BE2C (cell line): Measurements from ENCODE around the gene PHF21A.

ENCODE experiments used
- DNase-seq: peaks from one replicate; pipeline ENCODE4 v3.0.0-alpha.2; 2020
- H3K27me3 ChIP-seq: fragments of 250-450 bp; sonication (Bioruptor Pico); 2 replicates; pipeline ENCODE4 v1.5.1; 2020; ENCODE audit warnings: mild to moderate bottlenecking
- H3K36me3 ChIP-seq: fragments of 250-450 bp; sonication (Bioruptor Pico); 2 replicates; pipeline ENCODE4 v1.5.1; 2020; ENCODE audit warnings: mild to moderate bottlenecking
- H3K4me1 ChIP-seq: fragments of 250-450 bp; sonication (Bioruptor Pico); 2 replicates; pipeline ENCODE4 v1.5.1; 2020
- H3K4me3 ChIP-seq: 2 replicates; pipeline ENCODE4 v1.5.1; 2011; ENCODE audit warnings: low read depth, low read length
- H3K9me3 ChIP-seq: fragments of 250-450 bp; sonication (Bioruptor Pico); 2 replicates; pipeline ENCODE4 v1.5.1; 2020
- TF ChIP-seq, protein P1 (sequence below): IDR thresholded peaks from 2 replicates; pipeline ENCODE4 v1.5.1; 2012; ENCODE audit warnings: mild to moderate bottlenecking, low read depth, low read length

Gene PHF21A

DNA sequence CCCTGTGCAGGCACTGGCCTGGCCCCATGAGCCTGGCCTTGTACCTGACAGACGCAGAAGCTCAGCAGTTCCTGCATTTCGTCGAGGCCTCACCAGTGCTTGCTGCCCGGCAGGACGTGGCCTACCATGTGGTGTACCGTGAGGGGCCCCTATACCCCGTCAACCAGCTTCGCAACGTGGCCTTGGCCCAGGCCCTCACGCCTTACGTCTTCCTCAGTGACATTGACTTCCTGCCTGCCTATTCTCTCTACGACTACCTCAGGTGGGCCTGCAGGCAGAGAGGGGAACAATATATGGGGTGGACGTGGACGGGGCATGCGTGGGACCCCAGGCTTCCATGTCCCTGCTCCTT is 193.9 kb downstream of the PHF21A start:
- Histone ChIP-seq H3K4me3 (no peak overlapping the region), H3K9me3 (no peaks in the 10 kb centered on the region), H3K4me1 (no peaks in the 10 kb centered on the region), H3K36me3 (no peaks in the 10 kb centered on the region), H3K27me3 (no peaks in the 10 kb centered on the region)
- TF ChIP-seq, protein P1, sequence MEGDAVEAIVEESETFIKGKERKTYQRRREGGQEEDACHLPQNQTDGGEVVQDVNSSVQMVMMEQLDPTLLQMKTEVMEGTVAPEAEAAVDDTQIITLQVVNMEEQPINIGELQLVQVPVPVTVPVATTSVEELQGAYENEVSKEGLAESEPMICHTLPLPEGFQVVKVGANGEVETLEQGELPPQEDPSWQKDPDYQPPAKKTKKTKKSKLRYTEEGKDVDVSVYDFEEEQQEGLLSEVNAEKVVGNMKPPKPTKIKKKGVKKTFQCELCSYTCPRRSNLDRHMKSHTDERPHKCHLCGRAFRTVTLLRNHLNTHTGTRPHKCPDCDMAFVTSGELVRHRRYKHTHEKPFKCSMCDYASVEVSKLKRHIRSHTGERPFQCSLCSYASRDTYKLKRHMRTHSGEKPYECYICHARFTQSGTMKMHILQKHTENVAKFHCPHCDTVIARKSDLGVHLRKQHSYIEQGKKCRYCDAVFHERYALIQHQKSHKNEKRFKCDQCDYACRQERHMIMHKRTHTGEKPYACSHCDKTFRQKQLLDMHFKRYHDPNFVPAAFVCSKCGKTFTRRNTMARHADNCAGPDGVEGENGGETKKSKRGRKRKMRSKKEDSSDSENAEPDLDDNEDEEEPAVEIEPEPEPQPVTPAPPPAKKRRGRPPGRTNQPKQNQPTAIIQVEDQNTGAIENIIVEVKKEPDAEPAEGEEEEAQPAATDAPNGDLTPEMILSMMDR, result no peak
- no peak for DNase-seq

DNA sequence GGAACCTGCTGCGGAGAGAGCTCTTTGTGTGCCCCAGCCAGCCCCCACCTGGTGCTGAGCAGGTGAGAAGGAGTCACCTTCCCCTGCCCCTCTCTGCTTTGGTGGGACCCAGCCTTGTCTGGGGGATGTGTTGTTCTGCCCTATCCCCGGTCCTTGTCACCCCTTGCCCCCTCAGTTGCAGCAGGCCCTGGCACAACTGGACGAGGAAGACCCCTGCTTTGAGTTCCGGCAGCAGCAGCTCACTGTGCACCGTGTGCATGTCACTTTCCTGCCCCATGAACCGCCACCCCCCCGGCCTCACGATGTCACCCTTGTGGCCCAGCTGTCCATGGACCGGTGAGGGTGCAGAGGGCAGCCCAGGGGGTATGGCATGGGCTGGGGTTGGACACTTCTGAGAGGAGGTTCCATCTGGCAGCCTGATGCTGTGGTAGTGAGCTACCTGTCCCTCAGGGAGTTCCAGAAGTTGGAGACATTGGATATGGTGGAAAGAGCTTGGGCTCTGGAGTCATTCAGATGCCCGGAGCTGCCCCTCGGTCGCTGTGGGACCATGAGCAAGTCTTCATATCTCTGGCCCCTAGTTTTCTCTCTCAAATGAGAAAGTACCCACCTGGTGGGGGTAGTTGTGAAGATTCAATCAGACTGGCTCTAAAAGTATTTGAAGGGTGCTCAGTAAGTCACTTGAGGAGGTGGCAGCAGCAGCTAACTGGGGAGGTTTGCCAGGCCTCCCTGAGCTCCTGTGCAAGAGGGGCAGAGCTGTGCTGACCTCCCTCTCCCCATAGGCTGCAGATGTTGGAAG is 194.5 kb downstream of the PHF21A start:
- no peaks in the 10 kb centered on the region for H3K36me3 ChIP-seq
- TF ChIP-seq, protein P1, result no peak
- H3K9me3 ChIP-seq, result no peaks in the 10 kb centered on the region
- no peak for DNase-seq
- no peaks in the 10 kb centered on the region for H3K27me3 ChIP-seq
- H3K4me1 ChIP-seq, result no peaks in the 10 kb centered on the region
- H3K4me3 ChIP-seq, result no peak overlapping the region

DNA sequence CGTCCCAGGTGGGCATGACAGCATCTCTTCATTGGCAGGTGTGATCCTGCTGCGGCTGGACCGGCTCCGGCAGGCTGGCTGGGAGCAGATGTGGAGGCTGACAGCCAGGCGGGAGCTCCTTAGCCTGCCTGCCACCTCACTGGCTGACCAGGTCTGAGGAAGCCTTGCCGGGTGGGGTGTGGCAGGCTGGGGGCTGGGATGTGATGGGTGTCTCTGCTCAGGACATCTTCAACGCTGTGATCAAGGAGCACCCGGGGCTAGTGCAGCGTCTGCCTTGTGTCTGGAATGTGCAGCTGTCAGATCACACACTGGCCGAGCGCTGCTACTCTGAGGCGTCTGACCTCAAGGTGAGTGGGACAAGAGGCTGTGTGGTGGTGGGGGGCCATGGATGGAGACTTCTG is 195.3 kb downstream of the PHF21A start:
- H3K4me1 ChIP-seq, result no peaks in the 10 kb centered on the region
- no peaks in the 10 kb centered on the region for H3K27me3 ChIP-seq
- TF ChIP-seq, protein P1, result no peak
- no peak for DNase-seq
- H3K4me3 ChIP-seq, result no peak overlapping the region
- no peaks in the 10 kb centered on the region for H3K9me3 ChIP-seq
- H3K36me3 ChIP-seq, result no peaks in the 10 kb centered on the region

DNA sequence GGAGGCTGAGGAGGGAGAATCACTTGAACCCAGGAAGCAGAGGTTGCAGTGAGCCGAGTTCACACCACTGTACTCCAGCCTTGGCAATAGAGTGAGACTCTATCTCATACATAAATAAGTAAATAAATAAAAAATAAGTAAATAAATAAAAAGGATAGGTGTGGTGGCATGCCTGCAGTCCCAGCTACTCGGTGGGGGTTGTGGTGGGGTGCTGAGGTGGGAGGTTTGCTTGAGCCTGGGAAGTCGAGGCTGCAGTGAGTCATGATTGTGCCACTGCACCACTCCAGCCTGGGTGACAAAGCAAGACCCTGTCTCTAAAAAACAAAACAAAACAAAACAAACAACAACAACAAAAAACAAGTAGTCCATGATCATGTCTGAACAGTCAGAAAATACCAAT is 195.7 kb downstream of the PHF21A start:
- Histone ChIP-seq H3K4me1 (no peaks in the 10 kb centered on the region), H3K4me3 (no peak overlapping the region), H3K27me3 (no peaks in the 10 kb centered on the region), H3K9me3 (no peaks in the 10 kb centered on the region), H3K36me3 (no peaks in the 10 kb centered on the region)
- TF ChIP-seq, protein P1, result no peak
- no peak for DNase-seq

DNA sequence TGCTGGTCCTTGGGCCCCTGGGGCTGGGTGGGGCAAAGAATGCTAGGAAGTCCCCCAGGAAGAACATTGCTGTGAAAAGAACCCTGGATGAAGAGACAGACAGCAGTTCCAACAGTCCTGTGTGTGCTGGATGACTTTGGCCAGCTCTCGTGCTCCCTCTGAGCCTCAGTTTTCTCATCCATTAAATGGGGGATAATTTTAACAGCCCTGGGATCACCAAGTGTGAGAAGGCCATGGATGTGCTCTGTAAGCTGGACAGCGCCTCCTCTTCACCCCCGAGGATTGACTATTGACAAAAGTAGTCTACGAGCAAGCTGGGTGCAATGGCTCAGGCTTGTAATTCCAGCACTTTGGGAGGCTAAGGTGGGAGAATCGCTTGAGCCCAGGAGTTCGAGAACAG is 196.3 kb downstream of the PHF21A start:
- H3K4me1 ChIP-seq, result no peaks in the 10 kb centered on the region
- no peak overlapping the region for H3K4me3 ChIP-seq
- TF ChIP-seq, protein P1, result no peak
- H3K9me3 ChIP-seq, result no peaks in the 10 kb centered on the region
- no peak for DNase-seq
- no peaks in the 10 kb centered on the region for H3K27me3 ChIP-seq
- no peaks in the 10 kb centered on the region for H3K36me3 ChIP-seq

DNA sequence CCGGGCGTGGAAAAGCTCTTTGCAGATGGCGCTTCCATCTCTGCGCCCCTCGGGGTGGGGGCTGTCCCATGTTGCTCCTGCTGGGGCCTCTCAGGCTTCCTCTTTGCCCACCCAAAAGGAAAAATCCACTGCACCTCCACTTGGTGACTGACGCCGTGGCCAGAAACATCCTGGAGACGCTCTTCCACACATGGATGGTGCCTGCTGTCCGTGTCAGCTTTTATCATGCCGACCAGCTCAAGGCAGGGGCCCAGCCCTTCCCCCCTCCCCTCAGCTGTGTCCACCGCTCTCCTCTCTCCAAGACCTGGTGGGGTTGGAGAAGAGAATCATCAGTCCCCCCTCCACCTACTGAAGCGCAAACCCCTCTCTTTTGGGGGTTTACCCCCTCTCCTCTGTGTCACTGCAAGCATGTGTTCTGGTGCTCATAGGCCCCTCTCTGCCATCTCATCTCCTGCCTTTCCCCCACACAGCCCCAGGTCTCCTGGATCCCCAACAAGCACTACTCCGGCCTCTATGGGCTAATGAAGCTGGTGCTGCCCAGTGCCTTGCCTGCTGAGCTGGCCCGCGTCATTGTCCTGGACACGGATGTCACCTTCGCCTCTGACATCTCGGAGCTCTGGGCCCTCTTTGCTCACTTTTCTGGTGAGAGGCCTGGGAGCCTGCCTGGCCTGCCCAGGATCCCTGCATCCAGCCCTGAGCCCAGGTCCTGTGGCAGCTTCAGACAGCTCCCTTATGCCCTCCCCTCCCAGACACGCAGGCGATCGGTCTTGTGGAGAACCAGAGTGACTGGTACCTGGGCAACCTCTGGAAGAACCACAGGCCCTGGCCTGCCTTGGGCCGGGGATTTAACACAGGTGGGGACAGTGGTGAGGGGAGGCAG is 197.0 kb downstream of the PHF21A start:
- no peak for DNase-seq
- H3K4me3 ChIP-seq, result no peak overlapping the region
- no peaks in the 10 kb centered on the region for H3K27me3 ChIP-seq
- no peaks in the 10 kb centered on the region for H3K9me3 ChIP-seq
- H3K36me3 ChIP-seq, result no peaks in the 10 kb centered on the region
- no peaks in the 10 kb centered on the region for H3K4me1 ChIP-seq
- TF ChIP-seq, protein P1, result no peak
